ENCODE measurements around the gene KRTAP20-2.

KRTAP20-2 gene

GRCh38 chr21:30634906-30635305 is at the start of gene KRTAP20-2:
Gene KRTAP20-2 (plus strand): TSS chr21:30635206. CDS start chr21:30635264, 58 bp downstream.
- TF ChIP-seq CSRNP3 (CRISPR knock-in tag; IDR thresholded peaks at IDR 0.05), result no peak
- no peak for ATAC-seq

- ATAC-seq, result no peak
- TF ChIP-seq CSRNP3 (CRISPR knock-in tag; IDR thresholded peaks at IDR 0.05), result no peak
- no peak for TF ChIP-seq CSDC2 (CRISPR knock-in tag; IDR thresholded peaks at IDR 0.05)
- no peak for TF ChIP-seq ESRRG (CRISPR knock-in tag; IDR thresholded peaks at IDR 0.05)
Measured at GRCh38 chr21:30590297-30590696, 44.7 kb upstream of the KRTAP20-2 start, which contains the start of gene KRTAP22-2. Gene KRTAP22-2 (minus strand): TSS chr21:30590397.

GRCh38 chr21:30592140-30592539 is 42.9 kb upstream of the KRTAP20-2 start, which contains the start of gene KRTAP6-3:
Gene KRTAP6-3 (plus strand): TSS chr21:30592440. CDS start chr21:30592446, 6 bp downstream.
- no peak for TF ChIP-seq ARNTL (CRISPR knock-in tag; IDR thresholded peaks at IDR 0.05; ENCODE audit: borderline replicate concordance, low read depth)
- TF ChIP-seq PATZ1 (CRISPR knock-in tag; IDR thresholded peaks at IDR 0.05; ENCODE audit: borderline replicate concordance), result no peak
- TF ChIP-seq CREB5 (CRISPR knock-in tag; IDR thresholded peaks at IDR 0.05; ENCODE audit: low read depth), result no peak
- TF ChIP-seq ZNF565 (CRISPR knock-in tag; conservative IDR thresholded peaks at IDR 0.05; ENCODE audit: low read depth), result no peak
- no peak for TF ChIP-seq ZFP3 (CRISPR knock-in tag; IDR thresholded peaks at IDR 0.05)
- no peak for TF ChIP-seq TOX (CRISPR knock-in tag; IDR thresholded peaks at IDR 0.05; ENCODE audit: borderline replicate concordance)
- TF ChIP-seq BACH2 (CRISPR knock-in tag; IDR thresholded peaks at IDR 0.05; ENCODE audit: borderline replicate concordance), result no peak
- no peak for TF ChIP-seq RARB (CRISPR knock-in tag; IDR thresholded peaks at IDR 0.05)
- TF ChIP-seq SNAI2 (CRISPR knock-in tag; IDR thresholded peaks at IDR 0.05), result no peak
- TF ChIP-seq ZNF8 (CRISPR knock-in tag; IDR thresholded peaks at IDR 0.05), result no peak
- no peak for ATAC-seq

GRCh38 chr21:30598802-30599201 is 36.2 kb upstream of the KRTAP20-2 start, which contains the start of gene KRTAP6-2:
Gene KRTAP6-2 (minus strand): TSS chr21:30598902. CDS start chr21:30598874, 28 bp downstream.
- no peak for TF ChIP-seq TSHZ2 (CRISPR knock-in tag; IDR thresholded peaks at IDR 0.05)
- TF ChIP-seq CSRNP3 (CRISPR knock-in tag; IDR thresholded peaks at IDR 0.05), result no peak
- TF ChIP-seq POU6F1 (CRISPR knock-in tag; IDR thresholded peaks at IDR 0.05; ENCODE audit: borderline replicate concordance, low read depth), result no peak
- no peak for TF ChIP-seq RARB (CRISPR knock-in tag; IDR thresholded peaks at IDR 0.05)
- TF ChIP-seq ESRRG (CRISPR knock-in tag; IDR thresholded peaks at IDR 0.05), result no peak
- TF ChIP-seq CSDC2 (CRISPR knock-in tag; IDR thresholded peaks at IDR 0.05), result no peak
- no peak for TF ChIP-seq SNAI2 (CRISPR knock-in tag; IDR thresholded peaks at IDR 0.05)
- TF ChIP-seq PATZ1 (CRISPR knock-in tag; IDR thresholded peaks at IDR 0.05; ENCODE audit: borderline replicate concordance), result no peak
- ATAC-seq, result no peak

All from SK-N-SH treated with all-trans-retinoic acid at 6 μM for 48 hours (cell line).